Stimulated activated CD4-positive, alpha-beta T cell treated with anti-CD3 and anti-CD28 coated beads, Interleukin-4, amount 100 ng/mL, for 24 hours (primary cell): ENCODE measurements around the gene PYGL.
"Not testable (repeated sequence)": the region's sequence is repeated elsewhere in the genome, so short reads cannot be mapped to it uniquely, and the experiment has no call there.

Source experiments
- DNase-seq: peaks from one replicate; pipeline ENCODE4 v3.0.0-alpha.2; 2020

PYGL gene

DNA sequence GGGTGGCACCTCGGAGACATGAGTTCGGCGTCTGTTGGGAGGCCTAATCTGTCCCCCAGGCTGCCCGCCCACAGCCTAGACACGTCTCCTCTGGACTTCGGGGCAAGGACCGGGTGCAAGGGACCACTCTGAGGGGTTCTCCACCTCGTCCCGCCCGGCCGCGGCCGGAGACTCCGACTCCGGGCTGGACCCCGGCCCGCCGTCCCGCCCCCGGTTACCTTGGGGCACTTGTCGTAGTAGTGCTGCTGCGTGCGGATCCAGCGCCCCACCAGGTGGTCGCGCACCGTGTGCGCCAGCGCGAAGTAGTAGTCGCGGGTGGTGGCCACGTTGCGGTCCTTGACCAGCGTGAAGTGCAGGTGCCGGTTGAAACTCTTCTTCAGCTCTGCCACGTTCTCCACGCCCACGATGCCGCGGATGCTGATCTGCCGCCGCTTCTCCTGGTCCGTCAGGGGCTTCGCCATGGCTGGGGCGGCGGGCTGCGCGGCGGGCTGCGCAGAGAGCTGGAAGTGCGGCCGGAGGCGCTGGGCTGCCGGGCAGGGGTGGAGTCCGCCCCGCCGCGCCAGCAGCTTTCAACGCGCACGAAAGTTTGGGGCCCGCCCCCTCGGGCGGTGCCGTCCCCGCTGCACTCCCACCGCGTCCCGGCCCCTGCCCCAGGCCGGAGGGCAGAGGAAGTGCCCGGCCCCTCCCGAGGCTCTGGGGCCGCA lies at the start of gene PYGL:
Gene PYGL, minus strand, starts transcription at position 541 of the 704 bp plus-strand sequence. Its CDS starts 80 bp downstream, at position 461.
- DNase-seq = peak; percentile 14

DNA sequence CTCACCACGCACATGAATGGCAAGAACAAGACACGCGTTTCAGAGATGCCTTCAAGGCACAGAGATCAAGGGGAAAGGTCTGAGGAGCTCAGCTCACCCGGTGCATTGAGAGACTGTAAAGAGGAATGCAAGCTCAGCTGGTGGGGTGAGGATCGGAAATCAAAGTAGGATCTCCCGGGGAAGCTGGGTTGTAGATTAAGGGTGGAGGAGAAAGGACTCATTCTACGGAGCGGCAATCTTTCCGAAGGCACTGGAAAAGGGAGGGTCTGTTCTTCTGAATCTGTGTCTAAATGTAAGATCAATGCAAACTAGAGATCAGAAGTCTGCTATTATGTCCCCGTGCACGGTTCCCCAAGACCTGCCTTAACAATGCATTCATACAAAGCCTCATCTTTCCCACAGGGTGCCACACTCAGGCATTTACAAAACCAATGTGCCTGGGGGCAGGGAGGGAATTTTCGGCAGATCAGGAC lies 41.6 kb upstream of the PYGL start:
- DNase-seq = no peak

DNA sequence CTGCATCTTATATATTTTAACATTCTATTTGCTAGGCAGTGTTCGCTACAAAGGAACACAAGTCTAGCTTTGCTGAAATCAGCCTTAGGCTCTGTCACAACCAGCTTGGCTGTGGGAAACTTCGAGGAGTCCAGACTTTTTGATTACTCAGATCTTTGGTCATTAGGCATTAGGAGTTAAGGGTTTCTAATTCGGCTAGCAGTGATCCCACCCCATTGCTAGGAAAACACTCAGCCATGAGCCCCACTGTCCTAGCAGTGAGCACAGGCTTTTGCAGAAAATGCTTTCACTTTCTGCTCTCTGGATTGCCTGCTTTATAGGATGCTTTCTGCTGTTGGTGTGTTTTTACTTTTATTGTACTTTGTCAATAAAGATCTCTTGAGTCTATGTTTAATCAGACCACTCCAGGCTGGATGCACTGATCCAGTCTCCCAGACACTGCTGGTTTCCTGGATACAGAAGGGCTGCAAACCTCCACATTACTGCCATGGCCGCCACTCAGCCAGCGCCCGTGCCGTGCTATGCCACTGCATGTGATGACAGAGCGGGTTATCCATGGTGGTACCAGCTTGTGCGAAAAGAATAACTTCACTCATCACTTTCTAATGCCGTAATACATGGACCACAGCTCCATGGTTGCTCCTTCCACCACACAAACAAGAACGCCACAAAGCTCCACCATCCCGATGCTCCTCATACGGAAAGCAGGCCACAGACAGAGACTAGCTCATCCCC lies 41.0 kb upstream of the PYGL start:
- no peak for DNase-seq

DNA sequence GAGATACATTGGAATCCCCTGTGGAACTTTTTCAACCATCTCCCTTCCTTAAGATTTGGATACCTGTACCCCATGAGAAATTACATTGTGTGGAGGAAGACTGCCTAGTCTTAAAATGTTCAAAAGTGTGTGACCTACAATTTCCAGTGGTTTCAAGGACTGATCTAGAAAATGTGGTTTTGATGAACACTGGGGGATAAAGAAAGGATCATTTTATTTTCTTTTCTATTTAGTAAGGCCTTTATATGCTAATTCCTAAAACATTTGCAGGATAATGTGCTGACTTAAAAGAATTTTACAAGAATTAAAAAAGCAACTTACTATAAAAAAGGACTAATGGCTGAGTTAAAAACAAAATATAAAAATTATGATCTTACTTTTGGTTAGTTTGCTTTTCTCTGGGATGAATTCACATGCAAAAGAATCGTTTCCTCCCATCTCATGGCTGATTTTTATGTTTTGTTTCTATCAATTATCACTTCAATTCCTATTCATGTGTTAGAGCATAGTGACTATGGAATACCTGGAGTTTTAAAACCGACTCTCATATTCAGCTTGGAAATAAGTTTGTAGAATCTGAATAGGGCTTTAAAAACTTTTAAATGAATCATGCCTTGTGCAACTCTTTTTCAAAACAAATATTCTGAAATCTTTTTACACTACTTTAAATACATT lies 39.9 kb upstream of the PYGL start:
- no peak for DNase-seq

DNA sequence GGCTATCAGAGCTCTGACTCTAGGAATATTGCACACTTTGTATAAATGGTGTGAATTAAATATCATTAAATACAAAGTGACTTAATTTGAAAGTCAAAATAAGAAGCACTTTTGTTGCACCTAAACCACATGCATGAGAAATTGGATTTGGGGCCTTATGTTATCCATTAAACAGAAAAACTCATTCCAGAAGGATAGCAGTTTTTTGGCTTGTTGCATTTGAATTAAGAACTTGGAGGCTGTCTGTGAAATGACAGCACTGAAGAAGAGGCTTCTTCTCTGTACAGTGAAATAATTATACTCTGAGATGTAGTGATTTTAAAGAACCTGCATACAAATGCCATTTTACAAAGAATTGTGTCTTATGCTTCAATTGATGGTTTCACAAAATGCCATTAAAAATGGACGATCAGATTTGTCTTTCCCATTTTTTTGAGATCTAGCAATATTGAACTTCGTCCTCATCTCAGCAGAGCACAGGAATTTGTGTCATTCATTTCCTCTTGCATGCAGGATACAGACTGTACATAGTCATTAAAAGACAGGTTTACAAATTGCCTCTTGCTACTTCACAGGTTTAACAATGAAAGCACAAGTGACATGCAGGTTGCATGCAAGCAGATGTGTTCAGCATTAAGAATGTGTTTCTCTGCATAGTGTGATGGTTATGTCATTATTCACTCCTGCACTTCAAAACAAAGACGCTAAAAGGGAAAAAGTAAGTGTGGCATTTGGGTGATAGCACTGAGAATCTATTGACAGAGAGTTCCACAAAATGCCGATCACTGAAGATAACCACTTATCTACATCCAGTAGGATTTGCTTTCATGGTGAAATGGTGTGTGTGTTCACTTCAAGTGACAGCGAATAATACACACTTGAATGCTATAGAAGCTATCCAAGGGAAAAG lies 35.9 kb upstream of the PYGL start:
- DNase-seq = no peak

DNA sequence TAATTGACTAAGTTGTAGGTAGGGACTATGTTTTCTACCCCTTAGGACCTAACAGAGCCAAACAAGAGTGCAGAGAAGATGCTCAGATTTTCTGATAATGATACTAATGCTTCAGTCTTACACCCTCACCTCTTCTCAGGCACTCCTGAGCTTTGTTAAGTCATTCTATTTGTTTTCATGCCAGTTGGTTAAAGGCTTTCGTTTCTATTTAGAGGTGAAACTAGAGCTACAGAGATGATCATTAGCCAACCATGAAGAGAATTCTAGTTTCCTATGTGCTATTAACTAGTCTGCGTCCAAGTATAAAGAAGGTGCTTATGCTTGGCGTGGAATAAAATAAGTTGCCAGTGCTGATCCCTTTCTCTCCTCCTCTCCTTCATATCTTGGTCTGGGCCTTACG lies 34.6 kb upstream of the PYGL start:
- no peak for DNase-seq

DNA sequence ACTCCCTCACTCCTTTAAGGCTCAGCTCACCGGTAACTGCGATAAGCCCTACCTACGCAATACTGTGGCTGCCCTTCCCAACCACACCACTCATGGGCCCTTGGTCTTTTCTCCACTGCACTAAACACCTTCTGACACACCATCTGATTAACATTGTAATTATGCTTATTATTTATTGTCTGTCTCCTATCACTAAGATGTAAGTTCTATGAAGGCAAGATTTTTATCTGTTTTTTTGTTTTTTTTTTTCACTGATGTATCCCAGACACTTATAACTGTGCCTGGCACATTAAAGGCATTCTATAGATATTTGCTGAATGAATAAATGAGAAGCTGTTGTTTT lies 34.2 kb upstream of the PYGL start:
- DNase-seq = no peak

DNA sequence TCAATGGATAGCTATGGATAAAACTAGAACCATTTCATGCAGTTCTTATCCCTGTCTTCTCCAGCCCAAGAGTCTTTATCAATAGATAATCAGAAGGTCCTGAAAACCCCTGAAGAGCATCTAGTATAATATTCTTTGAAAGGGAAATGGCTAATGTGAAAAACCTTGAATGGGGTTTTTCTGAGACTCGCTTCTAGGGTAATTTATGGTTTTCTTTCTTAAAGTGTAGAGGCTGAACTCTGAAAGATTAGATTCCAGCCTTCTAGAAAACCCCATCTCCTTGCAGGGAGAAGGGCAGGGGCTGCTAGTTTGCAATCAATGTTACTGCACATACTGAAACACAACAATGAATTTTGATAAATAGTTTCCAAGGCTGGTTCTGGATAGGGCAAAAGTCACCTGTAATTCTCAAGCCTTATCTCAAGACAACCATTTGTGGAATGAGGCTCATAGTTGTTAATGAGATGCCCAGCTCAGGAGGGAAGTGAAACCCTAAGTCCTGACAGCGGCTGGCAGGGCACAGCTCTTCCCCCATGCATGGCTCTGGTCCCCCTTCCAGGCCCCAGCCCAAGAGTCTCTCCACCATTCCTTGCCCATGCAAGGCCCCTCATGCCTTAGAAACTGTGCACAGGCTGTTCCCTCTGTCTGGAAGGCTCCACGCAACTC lies 33.7 kb upstream of the PYGL start:
- no peak for DNase-seq

DNA sequence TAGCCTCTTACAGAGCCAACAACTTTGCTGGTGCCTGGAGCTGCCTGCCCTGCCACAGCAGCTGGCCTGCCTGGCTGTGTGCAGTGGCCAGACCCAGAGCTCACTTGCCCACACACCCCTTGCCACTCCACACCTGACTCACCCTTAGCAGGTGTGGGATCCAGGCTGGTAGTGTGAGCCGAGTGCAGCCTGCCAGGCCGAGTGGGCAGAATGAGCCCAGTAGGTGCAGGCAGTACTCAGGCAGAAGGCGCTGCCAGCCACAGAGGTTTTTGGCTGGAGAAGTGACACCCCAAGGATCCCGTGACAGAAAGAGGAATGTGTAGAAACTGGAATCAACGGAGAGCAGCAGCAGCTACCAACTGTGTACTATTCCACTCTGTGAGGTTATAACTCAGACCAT lies 29.8 kb upstream of the PYGL start:
- DNase-seq = no peak

DNA sequence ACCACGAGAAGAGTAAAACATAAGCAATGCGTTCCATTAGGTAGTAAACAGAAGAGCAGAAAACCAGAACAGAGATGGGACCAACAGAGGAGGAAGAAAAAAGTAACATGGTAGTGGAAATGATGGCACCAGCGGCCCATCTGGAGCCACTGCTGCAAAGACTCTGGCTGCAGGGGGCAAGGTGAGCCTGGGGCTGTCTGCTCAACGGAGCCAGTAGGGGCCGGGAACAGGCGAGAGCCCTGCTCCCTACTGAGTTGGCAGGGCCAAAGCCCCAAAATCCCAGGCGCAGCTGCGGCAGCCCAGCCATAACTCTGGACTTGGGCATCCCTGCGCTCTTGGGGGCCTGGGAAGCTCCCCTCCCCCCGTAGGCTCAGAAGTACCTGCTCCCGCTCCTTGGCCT lies 28.5 kb upstream of the PYGL start:
- no peak for DNase-seq

DNA sequence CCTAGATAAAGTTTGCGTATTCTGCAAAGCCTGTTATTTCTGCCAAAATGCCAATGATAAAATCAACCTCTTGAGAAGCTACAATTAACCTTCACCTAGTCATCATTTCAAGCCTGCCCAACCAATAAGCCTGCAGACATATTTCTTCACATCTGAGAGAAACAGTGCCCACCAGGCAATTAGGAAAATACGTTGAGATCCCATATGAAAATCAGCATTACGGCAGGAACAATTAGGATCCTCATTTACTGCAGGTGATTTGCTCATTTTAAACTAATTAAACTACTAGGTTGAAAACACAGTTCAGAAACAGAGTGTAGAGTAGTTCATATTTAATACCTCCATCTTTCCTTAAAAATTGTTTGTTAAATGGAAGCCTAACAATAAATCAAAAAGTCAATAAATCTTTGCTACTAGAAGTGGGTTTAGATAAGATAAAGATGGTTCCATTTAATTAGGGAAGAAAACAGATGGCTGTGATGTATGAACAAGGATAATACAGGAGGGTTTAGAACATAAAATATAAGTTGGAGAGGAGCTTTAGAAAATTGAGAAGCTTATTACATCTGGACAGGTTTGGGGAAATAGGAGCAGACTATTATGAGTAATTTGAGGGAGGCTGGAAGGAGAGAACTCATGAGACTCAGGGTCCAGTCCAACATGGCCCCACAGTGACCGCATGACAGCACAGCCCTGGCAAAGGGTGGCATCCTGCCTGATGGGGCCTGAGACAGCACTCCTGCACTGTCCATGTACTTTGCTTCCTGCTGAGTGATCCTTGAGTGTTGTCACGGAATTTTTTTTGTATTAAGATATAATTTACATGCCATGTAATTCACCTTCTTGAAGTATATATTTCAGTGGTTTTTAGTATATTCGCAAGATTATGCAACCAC lies 26.9 kb upstream of the PYGL start:
- DNase-seq = no peak

DNA sequence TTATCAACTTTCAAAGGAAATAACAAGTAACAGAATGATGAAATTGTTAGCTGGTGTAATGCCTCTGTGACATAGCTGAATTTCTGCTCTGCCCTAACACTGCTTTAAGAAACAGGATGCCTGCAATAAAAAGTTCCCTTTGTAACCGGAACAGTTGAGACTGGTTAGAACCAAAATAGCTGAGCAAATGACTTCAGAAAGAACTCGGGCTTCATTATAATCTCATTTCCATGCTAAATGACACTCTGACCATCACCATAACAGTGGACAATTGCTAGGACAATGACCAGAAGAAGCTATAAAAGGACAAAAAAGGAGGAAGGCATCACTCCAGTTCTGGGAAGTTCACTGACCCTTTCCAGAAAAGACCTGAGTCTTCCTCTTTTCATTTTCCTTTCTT lies 23.5 kb upstream of the PYGL start:
- DNase-seq = no peak

DNA sequence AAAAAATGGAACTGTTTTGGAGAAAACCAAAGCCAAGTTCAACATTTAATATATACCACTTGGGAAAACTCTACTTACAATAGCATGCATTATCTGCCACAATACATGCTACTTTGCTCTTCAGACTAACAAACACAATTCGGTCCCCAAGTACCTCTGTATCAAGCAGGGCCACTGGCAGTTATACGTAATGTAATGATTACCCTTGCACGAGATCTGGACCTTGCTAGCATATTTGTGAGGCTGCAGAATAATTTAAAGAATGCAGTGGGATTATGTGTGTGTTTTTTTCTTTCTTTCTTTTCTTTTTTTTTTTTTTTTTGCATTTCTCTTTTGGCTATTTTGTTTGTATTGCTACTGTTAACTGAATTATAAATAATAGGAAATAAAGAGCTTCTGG lies 22.8 kb upstream of the PYGL start:
- no peak for DNase-seq

DNA sequence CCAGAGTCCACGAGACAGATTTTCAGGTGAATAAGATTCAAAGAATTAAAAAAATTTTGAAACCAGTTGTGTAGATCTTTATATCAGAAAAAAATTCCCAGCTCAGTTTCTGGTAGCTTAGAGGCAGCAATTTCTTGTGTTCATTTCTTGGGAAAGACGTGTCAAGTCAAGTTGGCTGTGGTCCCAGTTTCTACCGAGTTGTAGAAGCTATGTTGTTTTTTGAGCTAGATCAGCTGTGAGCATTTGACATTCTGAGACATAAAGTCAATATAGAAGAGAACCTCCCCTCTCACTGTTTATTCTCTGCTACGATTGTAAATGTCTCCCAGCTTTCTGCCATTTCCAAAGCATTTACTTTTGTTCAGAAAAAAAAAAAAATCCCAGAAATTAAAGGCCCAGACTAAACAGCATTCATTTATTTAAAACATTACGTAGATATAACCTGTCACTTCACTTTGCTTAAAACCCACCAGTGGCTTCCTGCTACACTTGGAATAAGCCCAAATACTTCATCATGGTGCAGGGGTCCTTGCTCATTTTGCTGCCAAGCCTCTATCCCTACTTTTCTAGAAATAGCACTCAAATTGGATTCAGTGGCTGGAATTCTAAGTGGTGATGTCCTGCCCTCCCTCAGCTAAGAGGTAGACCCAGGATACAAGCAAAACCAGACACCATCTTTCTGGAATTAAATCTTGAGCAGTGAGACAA lies 20.6 kb upstream of the PYGL start:
- no peak for DNase-seq

DNA sequence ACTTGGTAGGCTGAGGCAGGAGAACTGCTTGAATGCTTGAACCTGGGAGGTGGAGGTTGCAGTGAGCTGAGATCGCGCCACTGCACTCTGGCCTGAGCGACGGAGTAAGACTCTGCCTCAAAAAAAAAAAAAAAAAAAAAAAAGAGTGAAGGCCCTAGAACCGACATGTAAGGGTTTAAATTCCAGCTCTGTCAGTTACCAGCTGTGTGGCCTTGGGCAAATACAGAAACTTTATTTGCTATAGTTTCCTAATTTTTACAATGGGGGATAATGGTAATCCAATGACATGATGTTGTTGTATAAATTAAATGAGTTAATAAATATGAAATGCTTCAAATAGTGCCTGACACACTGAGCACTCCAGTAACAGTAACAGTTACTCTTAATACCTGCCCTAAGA lies 19.6 kb upstream of the PYGL start:
- no peak for DNase-seq

DNA sequence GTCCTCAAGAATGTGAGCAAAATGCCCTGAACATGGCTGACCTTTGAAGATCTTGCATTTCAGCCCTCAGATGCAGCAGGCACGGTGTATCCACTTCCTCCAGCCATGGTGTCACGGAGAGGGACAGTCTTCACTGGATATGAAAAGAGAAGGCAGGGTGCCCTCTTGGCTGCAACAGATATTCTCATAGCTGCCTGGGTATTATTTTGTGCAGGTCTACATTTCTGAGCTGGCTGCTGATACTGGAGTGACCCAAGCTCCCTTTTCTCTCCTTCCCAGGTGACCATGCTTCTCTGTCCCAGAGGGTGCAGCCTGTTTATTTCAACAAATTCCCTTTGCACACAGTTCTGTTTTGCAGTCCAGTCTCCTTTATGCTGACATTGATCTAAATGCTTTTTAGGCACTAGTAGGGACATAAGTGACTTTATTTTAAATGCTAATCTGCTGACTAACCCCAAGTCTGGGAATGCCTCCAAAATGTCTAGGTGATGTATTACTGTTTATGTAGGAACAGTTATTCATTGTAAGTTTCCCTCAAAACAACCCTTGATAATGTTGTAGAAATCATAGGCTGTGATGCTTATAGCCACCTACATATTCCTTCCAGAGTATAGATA lies 17.4 kb upstream of the PYGL start:
- DNase-seq = no peak

DNA sequence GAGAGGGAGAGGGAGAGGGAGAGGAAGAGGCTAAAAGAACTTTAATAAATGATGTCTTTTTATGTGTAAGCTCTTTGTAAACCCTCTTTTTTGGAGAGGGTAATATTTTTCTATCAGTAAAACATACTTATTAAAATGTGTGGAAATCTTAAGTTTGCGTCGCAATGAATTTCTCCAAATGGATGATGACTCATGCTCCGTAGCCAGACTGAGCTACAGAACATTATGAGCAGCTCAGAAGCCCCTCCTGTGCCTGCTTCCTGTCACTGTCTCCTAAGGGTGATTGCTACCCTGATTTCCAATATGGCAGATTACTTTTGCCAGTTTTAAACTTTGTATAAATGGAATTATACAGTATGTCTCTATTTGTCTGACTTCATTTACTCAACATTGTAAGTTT lies 13.0 kb upstream of the PYGL start:
- DNase-seq = no peak

DNA sequence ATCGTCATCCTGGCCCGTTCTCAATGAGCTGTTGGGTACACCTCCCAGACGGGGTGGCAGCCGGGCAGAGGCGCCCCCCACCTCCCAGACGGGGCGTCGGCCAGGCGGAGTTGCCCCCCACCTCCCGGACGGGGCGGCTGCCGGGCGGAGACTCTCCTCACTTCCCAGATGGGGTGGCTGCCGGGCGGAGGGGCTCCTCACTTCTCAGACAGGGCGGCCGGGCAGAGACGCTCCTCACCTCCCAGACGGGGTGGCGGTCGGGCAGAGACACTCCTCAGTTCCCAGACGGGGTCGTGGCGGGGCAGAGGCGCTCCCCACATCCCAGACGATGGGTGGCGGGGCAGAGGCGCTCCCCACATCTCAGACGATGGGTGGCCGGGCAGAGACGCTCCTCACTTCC lies 12.1 kb upstream of the PYGL start:
- DNase-seq = not testable (repeated sequence)

DNA sequence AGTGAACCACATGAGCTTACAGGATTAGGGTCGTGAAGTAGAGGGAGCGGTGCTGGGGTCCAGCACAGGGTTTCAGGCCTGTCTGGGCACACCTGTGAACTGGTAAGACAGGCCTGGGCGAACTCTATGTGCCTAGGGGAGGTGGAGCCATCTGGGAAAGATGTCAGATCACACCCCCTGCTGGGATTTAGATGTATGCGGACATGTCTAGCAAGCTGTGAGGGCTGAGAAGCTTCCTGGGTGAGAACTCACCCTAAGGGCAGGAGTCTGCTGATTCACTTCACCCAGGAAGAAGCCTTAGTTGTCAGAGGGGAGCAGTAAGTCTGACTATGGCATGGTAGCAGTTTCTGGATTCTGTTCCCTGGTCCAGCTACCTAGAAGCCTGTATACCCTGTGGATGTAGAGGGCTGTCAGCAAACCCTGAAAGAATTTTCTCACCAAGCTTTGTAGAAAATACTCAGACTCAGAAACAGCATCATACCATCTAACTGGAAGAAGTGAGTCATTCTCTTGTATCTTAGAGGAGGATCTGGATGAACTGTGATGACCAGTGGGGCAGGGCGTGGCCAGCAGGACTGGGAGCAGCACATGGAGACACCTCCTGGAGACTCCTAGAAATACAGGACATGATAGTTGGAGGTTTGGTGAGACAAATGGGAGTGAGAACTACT lies 11.2 kb upstream of the PYGL start:
- peak; percentile 19 for DNase-seq
